Endometrial microvascular endothelial cells (primary cell): ENCODE results near the gene MUS81. TPM values are rescaled to one million over a fixed set of nuclear protein-coding genes. Genes with fewer than 3 reads are reported as not detected.

ENCODE experiments used
- in situ Hi-C: cut with HindIII; loops from 2 replicates; pipeline ENCODE4 v1.10.0; 2017; ENCODE audit warnings: low sequenced_read_pairs, low pct_unique_long_range_greater_than_20kb; ENCODE audit errors: inconsistent ontology term
- total RNA-seq: library from RNA; depleted of rRNA; stranded (reverse); fragments of >200 nt; gene quantifications from one replicate; pipeline ENCODE4 v1.2.3, GENCODE V29; 2015; ENCODE audit errors: inconsistent ontology term

MUS81 gene
- total RNA-seq, 1 donor from 2014 or later, result 50.1 TPM

GRCh38 chr11:65857853-65858680, 2.2 kb upstream of the MUS81 start, which contains the start of gene CFL1:
Gene CFL1 (minus strand): TSS chr11:65858180. CDS start chr11:65858099, 81 bp downstream.
- in situ Hi-C loops, result no loop called here

GRCh38 chr11:65858681-65859087, 1.5 kb upstream of the MUS81 start:
- in situ Hi-C loops, result no loop called here

- in situ Hi-C loops, result no loop called here
Measured at GRCh38 chr11:65859095-65859811, 980 bp upstream of the MUS81 start.

- in situ Hi-C loops, result no loop called here
Measured at GRCh38 chr11:65859812-65860277, 388 bp upstream of the MUS81 start.

GRCh38 chr11:65861165-65861505, 902 bp downstream of the MUS81 start:
- in situ Hi-C loops, result no loop called here

GRCh38 chr11:65861533-65862183, 1.4 kb downstream of the MUS81 start:
- in situ Hi-C loops, result no loop called here

- in situ Hi-C loops, result no loop called here
Measured at GRCh38 chr11:65862191-65862735, 2.0 kb downstream of the MUS81 start.

GRCh38 chr11:65862941-65863888, 3.0 kb downstream of the MUS81 start:
- in situ Hi-C loops, result no loop called here

GRCh38 chr11:65863889-65864705, 3.9 kb downstream of the MUS81 start:
- in situ Hi-C loops, result no loop called here

- in situ Hi-C loops, result no loop called here
Measured at GRCh38 chr11:65864706-65865471, 4.7 kb downstream of the MUS81 start.

- in situ Hi-C loops, result no loop called here
Measured at GRCh38 chr11:65865550-65866172, 5.4 kb downstream of the MUS81 start.

- in situ Hi-C loops, result no loop called here
Measured at GRCh38 chr11:65866509-65867283, 6.5 kb downstream of the MUS81 start.

GRCh38 chr11:65867284-65868071, 7.2 kb downstream of the MUS81 start:
- in situ Hi-C loops, result no loop called here

GRCh38 chr11:65868076-65868667, 7.9 kb downstream of the MUS81 start:
- in situ Hi-C loops, result no loop called here

- in situ Hi-C loops, result no loop called here
Measured at GRCh38 chr11:65868907-65869306, 8.7 kb downstream of the MUS81 start.
